HepG2 (cell line): ENCODE measurements around the gene KIFAP3. TPM values are rescaled to one million over a fixed set of nuclear protein-coding genes. Genes with fewer than 3 reads are reported as not detected.

Source experiments
- EEA1 ChIP-seq: sonication (generic); formaldehyde crosslinking; IDR thresholded peaks from 2 replicates; pipeline ENCODE4 v1.5.1; 2020; ENCODE audit warnings: mild to moderate bottlenecking, missing genetic modification reagents, borderline replicate concordance
- HCFC1 ChIP-seq: fragments of 150-350 bp; IDR thresholded peaks from 2 replicates; pipeline ENCODE4 v1.6.1; 2014; ENCODE audit warnings: low read depth, low read length
- MAFK ChIP-seq, 2 experiments: IDR thresholded peaks in 1 of 2; conservative IDR thresholded peaks in 1 of 2; 2 replicates each; pipeline ENCODE4 v1.6.1; 2011; ENCODE audit warnings: improper control_type of control experiment in 2 of 2, low read length in 2 of 2
- MEIS1 ChIP-seq: sonication (generic); formaldehyde crosslinking; IDR thresholded peaks from 2 replicates; pipeline ENCODE4 v1.9.0; 2021; ENCODE audit warnings: mild to moderate bottlenecking, missing genetic modification reagents, moderate library complexity, borderline replicate concordance
- NFAT5 ChIP-seq: sonication (generic); formaldehyde crosslinking; IDR thresholded peaks from 2 replicates; pipeline ENCODE4 v1.4.0; 2020; ENCODE audit warnings: missing genetic modification reagents
- RARA ChIP-seq: IDR thresholded peaks from 2 replicates; pipeline ENCODE4 v1.6.1; 2016; ENCODE audit warnings: missing genetic modification reagents, missing compliant biosample characterization
- RNF2 ChIP-seq: fragments of 450-650 bp; conservative IDR thresholded peaks from 2 replicates; pipeline ENCODE4 v1.6.1; 2016; ENCODE audit warnings: low read depth
- ZBTB4 ChIP-seq: sonication (generic); formaldehyde crosslinking; IDR thresholded peaks from 2 replicates; pipeline ENCODE4 v1.4.0; 2020; ENCODE audit warnings: missing genetic modification reagents, mild to moderate bottlenecking, borderline replicate concordance
- ZNF234 ChIP-seq: sonication (generic); formaldehyde crosslinking; conservative IDR thresholded peaks from 2 replicates; pipeline ENCODE4 v1.5.1; 2020; ENCODE audit warnings: mild to moderate bottlenecking, missing genetic modification reagents
- ZNF841 ChIP-seq: sonication (generic); formaldehyde crosslinking; IDR thresholded peaks from 2 replicates; pipeline ENCODE4 v1.8.1; 2023; ENCODE audit warnings: missing genetic modification reagents, borderline replicate concordance
- polyA plus RNA-seq, 8 experiments: library from polyadenylated mRNA; depleted of rRNA in 3 of 8; stranded (reverse) in 7 of 8; unstranded in 1 of 8; fragments of >200 nt; fragmentation: Illumina TruSeq in 4 of 8; extraction: Trizol in 4 of 8; gene quantifications; 2 replicates each; pipeline versions ENCODE4 v1.2.1 to v1.2.3, GENCODE V29; 2011 to 2016; ENCODE audit warnings: low read depth in 4 of 8, missing spikeins in 1 of 8, mixed read lengths in 1 of 8; ENCODE audit not compliant: insufficient read depth in 1 of 8
- total RNA-seq, 5 experiments: library from RNA; depleted of rRNA; stranded (reverse); fragments of >200 nt; fragmentation: Illumina TruSeq; extraction: Trizol; gene quantifications; 2 replicates each; pipeline ENCODE4 v1.2.3, GENCODE V29; 2016; ENCODE audit warnings: low read depth in 1 of 5
- TF ChIP-seq, protein P1 (sequence below): IDR thresholded peaks from 2 replicates; pipeline ENCODE4 v1.6.1; 2018; ENCODE audit warnings: missing genetic modification reagents, mild to moderate bottlenecking, missing compliant biosample characterization
- TF ChIP-seq, protein P2 (sequence below): sonication (generic); formaldehyde crosslinking; conservative IDR thresholded peaks from 2 replicates; pipeline ENCODE4 v1.5.0; 2020; ENCODE audit warnings: missing genetic modification reagents
- TF ChIP-seq, protein P3 (sequence below): sonication (generic); formaldehyde crosslinking; IDR thresholded peaks from 2 replicates; pipeline ENCODE4 v1.4.0; 2020; ENCODE audit warnings: missing genetic modification reagents
- TF ChIP-seq, protein P4 (sequence below): sonication (generic); formaldehyde crosslinking; IDR thresholded peaks from 2 replicates; pipeline ENCODE4 v1.4.0; 2020; ENCODE audit warnings: mild to moderate bottlenecking, missing genetic modification reagents

KIFAP3 gene
- total and polyA plus RNA-seq, 2 of the 13 experiments (the other 11 are each of a cell fraction or from before 2014, with no cell fraction given) = 3.4 to 10.0 TPM

DNA sequence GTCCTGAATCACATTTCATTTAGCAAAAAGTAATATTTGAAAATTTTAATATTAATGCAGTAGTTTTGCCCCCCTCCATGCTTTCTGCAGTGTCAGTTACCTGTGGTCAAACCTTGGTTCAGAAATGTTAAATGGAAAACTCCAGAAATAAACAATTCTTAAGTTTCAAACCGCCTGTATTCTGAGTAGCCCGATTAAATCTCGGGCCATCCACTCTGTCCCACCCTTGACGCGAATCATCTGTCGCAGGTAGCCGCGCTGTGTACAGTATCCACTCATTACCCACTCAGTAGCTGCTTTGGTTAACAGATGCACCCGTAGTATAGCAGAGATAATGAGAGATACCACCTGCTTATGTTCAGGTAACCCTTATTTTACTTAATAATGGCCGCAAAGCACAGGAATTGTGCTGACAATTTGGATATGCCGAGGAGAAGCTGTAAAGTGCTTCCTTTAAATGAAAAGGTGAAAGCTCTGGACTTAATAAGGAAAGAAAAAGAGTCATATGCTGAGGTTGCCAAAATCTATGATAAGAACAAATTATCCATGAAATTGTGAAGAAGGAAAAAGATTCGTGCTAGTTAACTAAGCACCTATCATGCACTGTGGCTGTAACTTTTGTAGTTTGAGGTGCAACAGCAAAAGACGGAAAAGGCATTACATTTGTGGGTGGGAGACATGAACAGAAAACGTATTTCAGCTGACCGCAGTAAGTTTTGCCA, 179.9 kb downstream of the KIFAP3 start (continued):
- TF ChIP-seq NFAT5 (CRISPR knock-in tag) (no peak), ZNF841 (CRISPR knock-in tag) (no peak), MEIS1 (CRISPR knock-in tag) (no peak), ZBTB4 (CRISPR knock-in tag) (no peak), RNF2 (0 out of 2 replicates have a peak, but pooled peaks have one; percentile 16), ZNF234 (CRISPR knock-in tag) (no peak), MAFK (conservative IDR thresholded peaks at IDR 0.05 in 1 of 2, IDR thresholded peaks at IDR 0.05 in 1 of 2; ENCODE audit: low read length in 2 of 2) (0 out of 4 replicates have a peak, but pooled peaks of 1 of the 2 experiments have one; percentile 19), HCFC1 (no peak), RARA (0 out of 2 replicates have a peak, but pooled peaks have one; percentile 1), EEA1 (CRISPR knock-in tag) (no peak)
- TF ChIP-seq, protein P1, sequence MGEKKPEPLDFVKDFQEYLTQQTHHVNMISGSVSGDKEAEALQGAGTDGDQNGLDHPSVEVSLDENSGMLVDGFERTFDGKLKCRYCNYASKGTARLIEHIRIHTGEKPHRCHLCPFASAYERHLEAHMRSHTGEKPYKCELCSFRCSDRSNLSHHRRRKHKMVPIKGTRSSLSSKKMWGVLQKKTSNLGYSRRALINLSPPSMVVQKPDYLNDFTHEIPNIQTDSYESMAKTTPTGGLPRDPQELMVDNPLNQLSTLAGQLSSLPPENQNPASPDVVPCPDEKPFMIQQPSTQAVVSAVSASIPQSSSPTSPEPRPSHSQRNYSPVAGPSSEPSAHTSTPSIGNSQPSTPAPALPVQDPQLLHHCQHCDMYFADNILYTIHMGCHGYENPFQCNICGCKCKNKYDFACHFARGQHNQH (CRISPR knock-in tag) = 0 out of 2 replicates have a peak, but pooled peaks have one; percentile 6
- TF ChIP-seq, protein P2, sequence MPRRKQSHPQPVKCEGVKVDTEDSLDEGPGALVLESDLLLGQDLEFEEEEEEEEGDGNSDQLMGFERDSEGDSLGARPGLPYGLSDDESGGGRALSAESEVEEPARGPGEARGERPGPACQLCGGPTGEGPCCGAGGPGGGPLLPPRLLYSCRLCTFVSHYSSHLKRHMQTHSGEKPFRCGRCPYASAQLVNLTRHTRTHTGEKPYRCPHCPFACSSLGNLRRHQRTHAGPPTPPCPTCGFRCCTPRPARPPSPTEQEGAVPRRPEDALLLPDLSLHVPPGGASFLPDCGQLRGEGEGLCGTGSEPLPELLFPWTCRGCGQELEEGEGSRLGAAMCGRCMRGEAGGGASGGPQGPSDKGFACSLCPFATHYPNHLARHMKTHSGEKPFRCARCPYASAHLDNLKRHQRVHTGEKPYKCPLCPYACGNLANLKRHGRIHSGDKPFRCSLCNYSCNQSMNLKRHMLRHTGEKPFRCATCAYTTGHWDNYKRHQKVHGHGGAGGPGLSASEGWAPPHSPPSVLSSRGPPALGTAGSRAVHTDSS (CRISPR knock-in tag) = no peak
- TF ChIP-seq, protein P3, sequence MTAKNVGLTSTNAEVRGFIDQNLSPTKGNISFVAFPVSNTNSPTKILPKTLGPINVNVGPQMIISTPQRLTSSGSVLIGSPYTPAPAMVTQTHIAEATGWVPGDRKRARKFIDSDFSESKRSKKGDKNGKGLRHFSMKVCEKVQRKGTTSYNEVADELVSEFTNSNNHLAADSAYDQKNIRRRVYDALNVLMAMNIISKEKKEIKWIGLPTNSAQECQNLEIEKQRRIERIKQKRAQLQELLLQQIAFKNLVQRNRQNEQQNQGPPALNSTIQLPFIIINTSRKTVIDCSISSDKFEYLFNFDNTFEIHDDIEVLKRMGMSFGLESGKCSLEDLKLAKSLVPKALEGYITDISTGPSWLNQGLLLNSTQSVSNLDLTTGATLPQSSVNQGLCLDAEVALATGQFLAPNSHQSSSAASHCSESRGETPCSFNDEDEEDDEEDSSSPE = 0 out of 2 replicates have a peak, but pooled peaks have one; percentile 2
- TF ChIP-seq, protein P4, sequence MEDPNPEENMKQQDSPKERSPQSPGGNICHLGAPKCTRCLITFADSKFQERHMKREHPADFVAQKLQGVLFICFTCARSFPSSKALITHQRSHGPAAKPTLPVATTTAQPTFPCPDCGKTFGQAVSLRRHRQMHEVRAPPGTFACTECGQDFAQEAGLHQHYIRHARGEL (CRISPR knock-in tag) = no peak
